ENCODE measurements around the gene G6PD. TPM values are rescaled to one million over a fixed set of nuclear protein-coding genes. Genes with fewer than 3 reads are reported as not detected.
A peak's percentile ranks its signal among the peaks of the same experiment; 100 is the strongest.

The G6PD gene
- total and polyA plus RNA-seq, 2 of the 4 experiments (the other 2 are of a cell fraction), result 77.1 to 213 TPM

DNA sequence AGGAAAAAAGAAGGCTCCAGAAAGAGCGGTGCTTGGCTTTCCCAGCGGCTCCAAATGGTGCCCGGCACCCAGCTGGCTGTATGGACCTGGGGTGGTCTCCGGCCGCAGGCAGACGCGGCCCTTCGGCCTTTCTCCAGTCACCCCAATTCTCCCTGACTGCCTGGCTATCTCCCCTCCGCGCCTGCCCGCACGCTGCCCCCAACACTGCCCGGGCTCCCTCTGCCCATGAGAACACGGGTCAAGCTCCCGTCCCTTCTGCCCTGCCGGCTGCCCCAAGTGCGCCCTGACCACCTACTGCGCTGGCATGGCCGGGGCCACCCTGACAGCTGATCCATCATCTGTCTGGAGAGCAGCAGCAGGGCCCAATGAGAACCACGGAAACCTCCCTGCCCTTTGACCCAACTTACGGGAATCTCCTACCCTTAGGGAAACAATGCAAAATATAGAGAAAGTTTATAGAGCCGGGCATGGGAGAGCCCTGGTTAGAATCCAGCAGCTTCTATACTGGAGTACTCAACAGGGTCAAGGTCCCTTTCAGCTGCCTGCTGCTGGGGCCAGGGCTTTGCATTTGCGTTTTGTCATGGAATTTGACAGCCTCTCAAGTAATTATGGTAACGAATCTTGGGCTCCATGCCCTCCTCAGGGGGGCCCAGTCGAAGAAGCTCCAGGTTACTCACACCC lies 29.4 kb downstream of the G6PD start:
- Histone ChIP-seq H3K27ac (ENCODE audit: insufficient read depth, low read length) (peak overlapping the region; percentile 87; the same call in 1 of the 2 replicates), H2AFZ (replicated peaks; ENCODE audit: low read length, poor library complexity) (peak overlapping the region; percentile 70), H2BK120ac (ENCODE audit: low read depth, low read length) (no peak overlapping the region), H2BK15ac (ENCODE audit: low read depth, low read length) (no peak overlapping the region), H3K9ac (ENCODE audit: low read depth, low read length) (peak overlapping the region; percentile 41; the same call in 1 of the 2 replicates), H4K20me1 (ENCODE audit: insufficient read depth, low read length) (no peaks in the 10 kb centered on the region), H3K4me1 (ENCODE audit: control insufficient read depth, insufficient read depth, low read length) (peaks cover 8% of the 10 kb centered on the region; the same call in 1 of the 2 replicates), H2AK5ac (ENCODE audit: low read depth, low read length) (peak overlapping the region; percentile 10; the same call in 1 of the 2 replicates), H3K4ac (ENCODE audit: low read depth, low read length) (peak overlapping the region; percentile 45; the same call in 1 of the 2 replicates), H2BK20ac (ENCODE audit: low read depth, low read length) (no peak overlapping the region), H3K27me3 (ENCODE audit: control insufficient read depth, insufficient read depth, low read length) (no peaks in the 10 kb centered on the region), H2AK9ac (replicated peaks; ENCODE audit: low read depth, low read length, poor library complexity) (peak overlapping the region; percentile 72), H4K5ac (ENCODE audit: low read depth, low read length) (peak overlapping the region; percentile 39; the same call in 1 of the 2 replicates), H4K91ac (ENCODE audit: insufficient read depth, low read depth, low read length) (peak overlapping the region; percentile 73), H3K14ac (replicated peaks; ENCODE audit: low read depth, low read length) (no peak overlapping the region), H3K4me2 (ENCODE audit: low read depth, low read length) (peak overlapping the region; percentile 27; the same call in 1 of the 2 replicates), H3K23ac (ENCODE audit: low read depth, low read length) (no peak overlapping the region), H3K36me3 (ENCODE audit: control insufficient read depth, insufficient read depth, low read length) (no peaks in the 10 kb centered on the region), H3K79me1 (ENCODE audit: low read depth in 1 of 2, low read length in 2 of 2) (peaks cover 8 to 12% of the 10 kb centered on the region in 2 experiments; a peak in 2 of 4 replicates), H3K9me3 (ENCODE audit: control insufficient read depth, insufficient read depth, low read length) (no peaks in the 10 kb centered on the region), H3K56ac (ENCODE audit: extremely low read depth, insufficient read depth, low read length) (no peak overlapping the region), H2BK5ac (ENCODE audit: low read depth, low read length, poor library complexity, severe bottlenecking) (no peak overlapping the region), H3K9me1 (ENCODE audit: insufficient read depth, low read length) (peaks cover 3% of the 10 kb centered on the region), H4K8ac (ENCODE audit: low read depth in 2 of 2, low read length in 2 of 2) (peak overlapping the region; percentile 40 to 83; a peak in 2 of 4 replicates), H3K4me3 (ENCODE audit: insufficient read depth, low read depth, low read length) (no peak overlapping the region), H3K18ac (ENCODE audit: low read depth, low read length) (no peak overlapping the region; the same call in 1 of the 2 replicates)
- DNase-seq (no peak), ATAC-seq (ENCODE audit: low read depth) (no peak; the same call in 1 of the 2 replicates)
- POLR2A ChIA-PET (ENCODE audit: unreplicated experiment), result no interaction called here
- intact Hi-C loops (cut with micrococcal nuclease) (loop anchor here (2.0 kb wide), 2 partner anchors 26 to 30 kb away; partner anchors contain the start of genes G6PD, IKBKG and SLC10A3), in situ Hi-C loops (cut with MboI; ENCODE audit: low sequenced_read_pairs) (no loop called here), dilution Hi-C loops (cut with HindIII; ENCODE audit: low sequenced_read_pairs, unreplicated experiment) (no loop called here)
- TF ChIP-seq SMC3 (IDR thresholded peaks at IDR 0.05; ENCODE audit: low read depth, low read length) (no peak), NFE2L2 (IDR thresholded peaks at IDR 0.05; ENCODE audit: low read depth, low read length) (no peak), RCOR1 (IDR thresholded peaks at IDR 0.05; ENCODE audit: insufficient replicate concordance, low read length) (no peak), BHLHE40 (IDR thresholded peaks at IDR 0.05; ENCODE audit: low read depth, low read length) (no peak)
- CTCF ChIA-PET, result no interaction called here
- no TSS peak for BruUV-seq (replicated peaks)
- 49% methylated on average over 14 of the region's 25 CpGs; no CpG with 5 or more reads in 1 of the 2 experiments for WGBS, 2 experiments (ENCODE audit: extremely low coverage in 2 of 2, insufficient read length in 1 of 2)
